A673 (cell line): Measurements from ENCODE around the gene SCYL1.

Experiments
- EZH2 ChIP-seq: fragments of 200-600 bp; sonication (generic); IDR thresholded peaks from 2 replicates; pipeline ENCODE4 v1.6.1; 2017; ENCODE audit warnings: borderline replicate concordance, low read depth, mild to moderate bottlenecking, mixed read lengths, antibody characterized with exemption, low read length; ENCODE audit not compliant: poor library complexity, severe bottlenecking
- TF ChIP-seq, protein P1 (sequence below): fragments of 300-800, 200-600 bp; sonication (generic); conservative IDR thresholded peaks from 2 replicates; pipeline ENCODE4 v1.5.1; 2017; ENCODE audit warnings: low read depth, mild to moderate bottlenecking, antibody characterized with exemption, low read length, moderate library complexity, mixed read lengths

DNA sequence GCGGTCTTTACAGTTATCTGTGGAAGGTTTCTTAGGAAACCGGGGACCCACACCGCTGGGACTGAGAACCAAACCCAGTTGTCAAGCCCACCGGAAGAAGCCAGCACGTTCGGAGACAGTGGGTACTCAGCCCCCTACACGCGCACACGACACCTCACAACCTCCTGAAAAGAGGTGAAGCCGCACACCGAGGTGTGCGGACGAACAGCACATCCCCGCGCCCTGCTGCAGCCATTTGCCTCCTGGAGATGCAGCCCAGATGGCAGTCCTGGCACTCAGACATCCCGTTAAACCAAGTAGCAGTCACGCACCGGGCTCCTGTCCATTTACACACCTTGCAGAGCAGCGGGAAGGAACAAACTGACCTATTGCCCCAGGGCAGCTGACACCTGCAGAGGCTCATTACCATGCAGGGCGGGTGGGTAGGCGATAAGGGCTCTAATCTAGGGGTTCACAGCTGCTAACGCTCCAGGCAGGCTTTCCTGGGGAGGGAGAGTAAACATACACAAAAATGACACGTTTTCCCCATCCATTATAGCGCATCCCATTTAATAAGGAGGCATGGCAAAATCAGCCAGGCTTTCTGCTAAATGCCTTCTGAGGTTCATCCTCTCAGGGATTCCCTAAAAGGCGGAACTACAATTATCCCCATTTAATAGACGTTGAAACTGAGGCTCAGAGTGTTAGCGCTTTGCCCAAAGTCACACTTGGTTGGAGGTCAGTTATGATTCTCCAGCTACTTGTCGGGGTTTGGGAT is 50.1 kb downstream of the SCYL1 start:
- TF ChIP-seq, protein P1, sequence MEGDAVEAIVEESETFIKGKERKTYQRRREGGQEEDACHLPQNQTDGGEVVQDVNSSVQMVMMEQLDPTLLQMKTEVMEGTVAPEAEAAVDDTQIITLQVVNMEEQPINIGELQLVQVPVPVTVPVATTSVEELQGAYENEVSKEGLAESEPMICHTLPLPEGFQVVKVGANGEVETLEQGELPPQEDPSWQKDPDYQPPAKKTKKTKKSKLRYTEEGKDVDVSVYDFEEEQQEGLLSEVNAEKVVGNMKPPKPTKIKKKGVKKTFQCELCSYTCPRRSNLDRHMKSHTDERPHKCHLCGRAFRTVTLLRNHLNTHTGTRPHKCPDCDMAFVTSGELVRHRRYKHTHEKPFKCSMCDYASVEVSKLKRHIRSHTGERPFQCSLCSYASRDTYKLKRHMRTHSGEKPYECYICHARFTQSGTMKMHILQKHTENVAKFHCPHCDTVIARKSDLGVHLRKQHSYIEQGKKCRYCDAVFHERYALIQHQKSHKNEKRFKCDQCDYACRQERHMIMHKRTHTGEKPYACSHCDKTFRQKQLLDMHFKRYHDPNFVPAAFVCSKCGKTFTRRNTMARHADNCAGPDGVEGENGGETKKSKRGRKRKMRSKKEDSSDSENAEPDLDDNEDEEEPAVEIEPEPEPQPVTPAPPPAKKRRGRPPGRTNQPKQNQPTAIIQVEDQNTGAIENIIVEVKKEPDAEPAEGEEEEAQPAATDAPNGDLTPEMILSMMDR, result no peak
- TF ChIP-seq EZH2, result no peak
